Stimulated activated naive CD8-positive, alpha-beta T cell treated with anti-CD3 and anti-CD28 coated beads, Interleukin-15, Interleukin-2, amounts not matched to agents 100 ng/mL and 50 ng/mL, for 24 hours (primary cell): Measurements from ENCODE around the gene ADA.
A peak's percentile ranks its signal among the peaks of the same experiment; 100 is the strongest.

ENCODE experiments used
- H3K27ac Mint-ChIP-seq: one replicate; pipeline ENCODE4 v1.8.0; 2021; ENCODE audit warnings: mild to moderate bottlenecking, mixed read lengths
- H3K27me3 Mint-ChIP-seq: one replicate; pipeline ENCODE4 v1.8.0; 2021; ENCODE audit warnings: mixed read lengths
- H3K36me3 Mint-ChIP-seq: one replicate; pipeline ENCODE4 v1.8.0; 2021; ENCODE audit warnings: low read depth, mixed read lengths
- H3K4me1 Mint-ChIP-seq: one replicate; pipeline ENCODE4 v1.8.0; 2021; ENCODE audit warnings: low read depth, mixed read lengths
- H3K4me3 Mint-ChIP-seq: one replicate; pipeline ENCODE4 v1.8.0; 2021; ENCODE audit warnings: mild to moderate bottlenecking, mixed read lengths
- H3K9me3 Mint-ChIP-seq: one replicate; pipeline ENCODE4 v1.8.0; 2021; ENCODE audit warnings: mixed read lengths

Gene ADA

DNA sequence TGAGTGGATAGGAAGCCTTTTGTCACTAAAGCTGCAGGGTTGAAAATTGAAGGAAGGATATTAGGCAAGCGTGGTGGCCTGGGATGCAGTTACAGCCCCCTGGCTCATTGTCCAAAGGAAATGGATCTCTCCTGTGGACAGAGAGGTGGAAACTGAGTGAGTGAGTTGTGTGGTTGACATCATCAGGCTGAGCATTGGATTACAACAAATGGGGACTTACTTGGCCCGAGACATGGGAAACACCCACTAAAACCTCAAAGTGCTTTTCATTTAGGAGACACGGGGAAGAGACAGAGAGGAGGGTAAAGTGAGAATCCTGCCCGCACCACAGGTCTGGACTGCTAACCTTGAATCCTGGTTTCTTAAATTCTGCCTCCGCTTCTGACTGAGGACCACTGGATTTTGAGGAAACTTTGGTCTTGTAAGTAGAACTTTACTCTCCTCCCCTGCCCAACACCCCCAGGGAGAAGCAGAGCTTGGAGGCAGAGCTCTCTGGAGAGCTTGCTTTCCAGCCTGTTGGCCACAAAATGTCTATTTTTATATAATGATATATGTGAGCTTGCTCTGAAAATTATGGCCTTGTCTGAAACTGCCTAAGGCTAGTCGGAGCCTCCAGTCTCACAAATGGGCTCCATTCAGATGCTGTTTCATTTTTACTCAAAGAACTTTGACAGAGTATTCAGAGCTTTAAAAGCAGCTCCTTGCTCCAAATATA is 69.0 kb downstream of the ADA start, which contains the start of gene PKIG:
PKIG (plus strand) TSS at position 269 of the 715 bp plus-strand sequence. CDS start 31,978 bp downstream, outside the sequence.
- Mint-ChIP-seq H3K4me1 (peaks cover 44% of the 10 kb centered on the region), H3K36me3 (no peaks in the 10 kb centered on the region), H3K4me3 (peak within 1 kb of the TSS; percentile 57), H3K9me3 (no peaks in the 10 kb centered on the region), H3K27me3 (no peaks in the 10 kb centered on the region), H3K27ac (peak within 1 kb of the TSS; percentile 76)

DNA sequence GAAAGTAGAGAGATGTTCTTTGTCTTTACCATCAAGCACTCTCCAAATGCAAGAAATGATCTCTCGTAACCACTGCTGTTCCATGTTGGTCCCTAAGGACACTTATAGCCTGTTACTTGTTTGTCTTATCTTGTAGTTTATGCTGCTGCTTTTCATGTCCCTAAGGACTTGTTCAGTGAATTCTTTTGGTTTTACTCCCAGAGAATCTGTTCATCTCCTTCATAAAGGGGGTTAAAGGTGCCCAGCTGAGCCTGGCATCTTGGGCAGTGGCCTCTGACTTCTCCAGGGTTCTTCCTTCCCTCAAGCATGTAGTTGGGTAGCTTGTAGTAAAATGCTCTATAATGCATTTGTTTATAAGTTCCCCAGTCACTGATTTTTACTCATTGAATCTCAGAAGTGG is 70.0 kb downstream of the ADA start:
- Mint-ChIP-seq H3K36me3 (no peaks in the 10 kb centered on the region), H3K4me1 (peaks cover 48% of the 10 kb centered on the region), H3K27ac (no peak overlapping the region)

DNA sequence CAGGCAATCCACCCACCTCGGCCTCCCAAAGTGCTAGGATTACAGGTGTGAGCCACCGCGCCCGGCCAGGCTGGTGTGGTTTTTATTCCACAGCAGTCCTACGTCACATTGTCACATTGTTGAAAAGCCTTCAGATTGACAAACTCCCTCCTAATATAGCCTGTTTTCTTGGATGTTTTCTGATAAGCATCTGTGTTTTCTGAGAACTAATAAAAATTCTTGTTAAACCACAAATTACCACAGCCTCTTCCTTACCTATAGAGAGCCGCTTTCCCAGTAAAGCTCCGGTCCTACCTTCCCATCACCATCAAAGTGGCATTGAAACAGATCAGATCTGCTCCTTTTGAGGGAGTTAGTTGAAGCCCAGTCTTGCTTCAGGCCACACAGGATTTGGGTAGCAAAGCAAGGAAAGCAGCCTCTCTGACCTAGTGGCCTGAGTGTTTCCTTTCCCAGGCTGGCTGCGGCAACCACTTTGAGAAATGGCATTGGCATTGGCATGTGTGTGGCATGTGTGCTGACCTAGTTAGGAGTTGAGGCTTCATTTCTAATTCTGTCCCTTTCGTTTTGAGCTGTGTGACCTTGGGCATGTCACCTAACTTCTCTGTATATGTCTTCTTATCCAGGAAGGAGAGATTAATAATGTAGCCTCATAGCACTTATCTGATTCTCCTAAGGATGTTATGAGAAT is 70.8 kb downstream of the ADA start:
- H3K27me3 Mint-ChIP-seq = no peaks in the 10 kb centered on the region
- no peaks in the 10 kb centered on the region for H3K9me3 Mint-ChIP-seq
- no peak overlapping the region for H3K4me3 Mint-ChIP-seq
- peaks cover 50% of the 10 kb centered on the region for H3K4me1 Mint-ChIP-seq
- no peaks in the 10 kb centered on the region for H3K36me3 Mint-ChIP-seq
- H3K27ac Mint-ChIP-seq = no peak overlapping the region

More for the DNA sequence above, 70.0 kb downstream of the ADA start:
- Mint-ChIP-seq H3K9me3 (no peaks in the 10 kb centered on the region), H3K4me3 (no peak overlapping the region), H3K27me3 (no peaks in the 10 kb centered on the region)

DNA sequence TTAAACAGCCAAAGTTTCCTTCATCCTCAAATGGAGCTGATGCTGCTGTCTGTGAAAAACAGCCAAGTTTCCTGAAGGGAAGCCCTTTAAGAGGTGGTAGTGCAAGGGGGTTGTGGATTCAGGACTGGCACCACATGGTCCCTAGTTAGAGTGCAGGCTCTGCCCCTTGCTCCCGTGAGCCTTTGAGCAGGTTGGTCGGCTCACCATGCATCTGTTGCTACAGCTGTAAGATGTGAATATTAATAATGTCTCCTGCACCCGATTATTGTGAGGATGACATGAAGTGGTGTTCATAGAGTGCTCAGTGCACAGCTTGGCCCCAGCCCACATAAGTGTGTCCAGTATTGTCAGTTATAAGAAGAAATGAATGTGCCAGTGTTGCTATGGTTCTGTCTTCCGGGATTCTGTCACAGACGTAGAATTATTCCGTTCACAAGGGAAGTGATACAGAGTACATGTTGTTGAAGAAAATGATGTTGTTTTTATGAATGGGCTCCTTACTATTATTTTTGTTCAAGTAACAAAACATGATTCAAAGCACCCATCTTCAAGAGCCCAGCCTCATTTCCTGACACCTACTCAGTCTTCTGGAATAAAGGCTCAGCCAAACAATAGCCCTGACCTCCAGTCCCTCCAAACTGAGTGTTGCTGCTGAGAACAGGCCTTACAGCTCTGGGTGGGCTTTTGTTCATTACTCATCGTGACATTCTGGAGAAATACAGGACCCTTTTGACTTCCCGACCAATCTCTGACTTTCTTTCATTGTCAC is 72.0 kb downstream of the ADA start:
- H3K27ac Mint-ChIP-seq = peak overlapping the region; percentile 4
- H3K36me3 Mint-ChIP-seq = no peaks in the 10 kb centered on the region

DNA sequence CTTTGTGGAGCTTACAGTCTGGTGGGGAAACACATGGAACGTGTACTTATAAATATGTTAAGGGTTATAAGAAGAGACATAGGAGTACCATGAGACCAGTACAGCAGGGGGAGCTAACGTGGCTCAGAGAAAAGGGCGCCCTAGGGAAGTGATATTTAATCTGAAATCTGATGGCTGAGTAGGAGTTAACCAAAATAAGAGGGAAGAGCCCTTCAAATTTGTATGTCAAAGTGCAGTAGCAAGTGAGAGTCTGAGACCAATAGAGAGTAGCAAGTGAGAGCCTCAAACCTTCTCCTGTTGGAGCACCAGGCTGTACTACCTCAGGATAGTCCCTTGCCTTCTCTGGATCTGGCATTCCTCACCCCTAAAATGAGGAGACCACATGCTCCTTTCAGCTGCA is 75.2 kb downstream of the ADA start:
- H3K27me3 Mint-ChIP-seq = no peaks in the 10 kb centered on the region
- H3K27ac Mint-ChIP-seq = peak overlapping the region; percentile 70
- H3K36me3 Mint-ChIP-seq = no peaks in the 10 kb centered on the region
- H3K9me3 Mint-ChIP-seq = no peaks in the 10 kb centered on the region
- peaks cover 41% of the 10 kb centered on the region for H3K4me1 Mint-ChIP-seq
- no peak overlapping the region for H3K4me3 Mint-ChIP-seq

More for the DNA sequence above, 72.0 kb downstream of the ADA start:
- Mint-ChIP-seq H3K4me3 (no peak overlapping the region), H3K9me3 (no peaks in the 10 kb centered on the region), H3K27me3 (no peaks in the 10 kb centered on the region), H3K4me1 (peaks cover 40% of the 10 kb centered on the region)

DNA sequence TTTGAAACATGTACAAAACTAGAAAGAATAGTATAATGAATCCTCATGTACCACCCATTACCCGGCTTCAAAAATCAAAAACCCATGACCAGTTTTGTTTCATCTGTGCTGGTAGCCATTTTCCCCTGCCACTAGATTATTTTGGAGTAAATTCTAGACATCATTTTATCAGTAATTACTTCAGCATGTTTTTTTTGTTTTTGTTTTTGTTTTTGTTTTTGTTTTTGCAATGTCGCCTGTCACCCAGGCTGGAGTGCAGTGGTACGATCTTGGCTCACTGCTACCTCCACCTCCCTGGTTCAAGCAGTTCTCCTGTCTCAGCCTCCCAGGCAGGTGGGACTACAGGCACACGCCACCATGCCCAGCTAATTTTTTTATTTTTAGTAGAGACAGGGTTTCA is 77.1 kb downstream of the ADA start:
- Mint-ChIP-seq H3K36me3 (no peaks in the 10 kb centered on the region), H3K27ac (no peak overlapping the region), H3K4me3 (no peak overlapping the region), H3K4me1 (peaks cover 34% of the 10 kb centered on the region), H3K9me3 (no peaks in the 10 kb centered on the region), H3K27me3 (no peaks in the 10 kb centered on the region)

DNA sequence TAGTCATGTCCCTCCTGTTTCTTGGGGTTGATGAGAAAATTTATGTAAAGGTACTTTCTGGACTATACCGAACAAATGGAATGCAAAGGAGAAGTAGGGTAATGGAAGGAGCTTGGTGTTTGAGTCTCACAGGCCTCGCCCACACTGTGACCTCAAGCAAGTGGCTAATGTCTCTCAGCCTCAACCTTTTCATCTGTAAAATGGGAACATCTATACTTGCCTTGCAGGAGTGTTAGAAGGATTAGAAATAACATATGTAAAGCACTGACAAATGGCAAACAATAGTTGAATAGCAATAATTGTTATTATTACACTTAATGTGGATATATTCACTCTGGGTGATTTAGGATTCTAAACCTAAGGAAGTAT is 78.0 kb downstream of the ADA start:
- no peaks in the 10 kb centered on the region for H3K9me3 Mint-ChIP-seq
- no peak overlapping the region for H3K27ac Mint-ChIP-seq
- peaks cover 32% of the 10 kb centered on the region for H3K4me1 Mint-ChIP-seq
- H3K27me3 Mint-ChIP-seq = no peaks in the 10 kb centered on the region
- no peaks in the 10 kb centered on the region for H3K36me3 Mint-ChIP-seq
- H3K4me3 Mint-ChIP-seq = no peak overlapping the region

DNA sequence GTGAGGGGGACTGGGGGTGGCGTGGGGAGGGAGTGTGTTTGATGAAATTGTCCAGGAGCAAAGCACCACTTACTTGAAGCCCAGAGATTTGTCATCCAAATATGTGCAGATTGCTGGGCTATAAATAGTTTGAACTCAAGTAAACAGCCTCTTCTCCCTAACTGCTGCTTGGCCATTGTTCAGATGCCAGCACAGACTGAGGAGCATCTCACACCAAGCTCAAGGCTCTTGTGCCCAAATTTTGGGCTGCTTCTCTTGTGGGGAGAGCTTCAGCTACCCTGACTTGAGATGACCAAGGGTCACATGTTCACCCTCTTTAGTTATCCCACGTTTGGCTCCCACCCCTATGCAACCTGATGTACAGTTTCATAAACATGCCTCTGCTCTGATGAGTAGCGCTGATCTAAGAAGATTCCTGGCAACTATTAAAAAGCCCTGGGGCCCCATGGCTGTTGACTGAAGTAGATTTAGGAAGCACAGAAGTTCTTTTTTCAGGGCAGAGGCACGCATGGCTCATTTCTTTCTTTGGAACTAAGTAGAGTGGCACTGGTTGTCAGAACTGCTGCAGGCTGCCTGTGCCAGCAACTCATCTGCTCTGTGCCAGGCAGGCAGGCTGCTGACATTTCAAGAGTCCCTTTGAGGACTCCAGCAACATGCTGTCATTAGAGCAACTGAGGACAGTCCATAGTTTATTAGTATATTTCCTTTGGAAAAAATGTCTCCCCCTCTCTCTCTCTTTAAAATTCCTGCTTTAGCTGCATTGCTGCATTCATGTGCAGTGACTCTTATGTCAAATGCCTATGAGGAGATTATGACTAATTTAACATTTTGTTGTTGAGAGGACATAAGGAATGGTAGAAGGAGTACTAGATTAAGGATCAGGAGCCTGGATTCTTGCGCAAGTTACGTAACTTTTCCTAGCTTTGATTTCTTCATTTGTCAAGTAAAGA is 78.7 kb downstream of the ADA start:
- no peaks in the 10 kb centered on the region for H3K9me3 Mint-ChIP-seq
- no peaks in the 10 kb centered on the region for H3K27me3 Mint-ChIP-seq
- no peaks in the 10 kb centered on the region for H3K36me3 Mint-ChIP-seq
- peaks cover 30% of the 10 kb centered on the region for H3K4me1 Mint-ChIP-seq
- no peak overlapping the region for H3K27ac Mint-ChIP-seq
- no peak overlapping the region for H3K4me3 Mint-ChIP-seq

DNA sequence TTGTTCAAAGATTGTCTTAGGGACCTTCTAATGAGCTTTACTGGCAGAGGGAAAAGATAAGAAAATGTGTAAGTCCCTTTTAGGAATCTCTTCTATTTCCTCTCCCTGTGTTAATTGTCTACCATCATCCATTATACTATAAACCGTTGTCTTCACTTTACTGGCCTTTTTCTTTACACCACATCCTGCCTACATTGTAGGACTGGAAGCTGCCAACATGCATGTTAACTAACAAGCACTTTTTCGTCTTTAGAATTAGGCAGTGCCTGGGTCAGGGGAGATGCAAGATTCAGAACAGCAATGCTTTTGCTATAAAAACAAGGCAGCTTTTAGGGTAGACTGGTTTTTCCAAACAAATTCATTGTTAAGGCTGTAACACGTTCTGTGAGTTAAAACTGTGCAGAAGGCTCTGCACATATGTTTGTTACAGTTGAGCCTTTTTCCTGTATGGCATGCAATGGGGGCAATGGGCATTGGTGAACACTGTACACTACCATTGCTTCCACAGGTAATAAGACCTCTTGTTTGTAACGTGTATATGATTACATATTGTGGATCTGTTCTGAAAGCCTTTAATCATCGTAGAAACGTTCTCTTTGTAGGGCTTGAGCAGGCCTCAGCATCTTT is 80.0 kb downstream of the ADA start:
- no peak overlapping the region for H3K27ac Mint-ChIP-seq
- no peaks in the 10 kb centered on the region for H3K9me3 Mint-ChIP-seq
- H3K36me3 Mint-ChIP-seq = no peaks in the 10 kb centered on the region
- no peak overlapping the region for H3K4me3 Mint-ChIP-seq
- peaks cover 18% of the 10 kb centered on the region for H3K4me1 Mint-ChIP-seq
- H3K27me3 Mint-ChIP-seq = no peaks in the 10 kb centered on the region

DNA sequence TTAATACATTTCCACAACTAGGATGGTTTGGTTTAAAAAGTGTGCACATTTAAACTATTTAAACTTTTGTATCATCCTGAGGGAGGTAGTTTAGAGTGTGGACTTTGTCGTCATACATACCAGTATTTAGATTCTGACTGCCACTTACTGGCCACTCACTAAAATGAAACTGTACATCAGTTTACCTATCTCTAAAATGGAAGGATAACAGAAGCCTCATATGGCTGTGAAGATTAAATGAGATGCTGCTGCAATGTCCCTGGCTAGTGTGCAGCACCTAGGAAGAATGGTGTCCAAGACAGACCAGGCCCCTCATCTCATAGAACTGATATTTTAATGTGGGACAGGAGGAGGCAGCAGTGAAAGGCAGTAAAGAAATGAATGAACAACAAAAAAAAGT is 81.1 kb downstream of the ADA start:
- Mint-ChIP-seq H3K4me1 (peaks cover 11% of the 10 kb centered on the region), H3K27me3 (no peaks in the 10 kb centered on the region), H3K27ac (no peak overlapping the region), H3K4me3 (no peak overlapping the region), H3K9me3 (no peaks in the 10 kb centered on the region), H3K36me3 (no peaks in the 10 kb centered on the region)
